Astrocyte (in vitro differentiated cells and primary cell): ENCODE measurements around the gene RAB31. TPM values are rescaled to one million over a fixed set of nuclear protein-coding genes. Genes with fewer than 3 reads are reported as not detected.

Experiments
- DNase-seq: peaks from one replicate; pipeline ENCODE4 v3.0.0-alpha.2; 2010; ENCODE audit warnings: low read depth
- FAIRE-seq: peaks from 2 replicates; lab custom pipeline; 2011; peaks lifted over from hg19 to GRCh38; lab: Jason Lieb, UNC
- H2AFZ ChIP-seq: 2 replicates; pipeline ENCODE4 v1.6.0; 2012; ENCODE audit warnings: low read depth, low read length, inconsistent platforms
- H3K27ac ChIP-seq: 2 replicates; pipeline ENCODE4 v1.5.1; 2011; ENCODE audit warnings: low read depth, low read length, inconsistent platforms
- H3K27me3 ChIP-seq: 2 replicates; pipeline ENCODE4 v1.6.0; 2011; ENCODE audit warnings: low read length, inconsistent platforms; ENCODE audit not compliant: insufficient read depth
- H3K36me3 ChIP-seq: 2 replicates; pipeline ENCODE4 v1.5.1; 2011; ENCODE audit warnings: low read length, inconsistent platforms; ENCODE audit not compliant: insufficient read depth
- H3K4me1 ChIP-seq: 2 replicates; pipeline ENCODE4 v1.5.1; 2011; ENCODE audit warnings: low read length, inconsistent platforms; ENCODE audit not compliant: insufficient read depth
- H3K4me2 ChIP-seq: 2 replicates; pipeline ENCODE4 v1.6.0; 2012; ENCODE audit warnings: low read length, inconsistent platforms
- H3K4me3 ChIP-seq: 2 replicates; pipeline ENCODE4 v1.5.1; 2011; ENCODE audit warnings: low read depth, mild to moderate bottlenecking, low read length, inconsistent platforms; ENCODE audit not compliant: insufficient read depth
- H3K79me2 ChIP-seq: 2 replicates; pipeline ENCODE4 v1.6.0; 2012; ENCODE audit warnings: mild to moderate bottlenecking, low read length, inconsistent platforms; ENCODE audit not compliant: insufficient read depth
- H3K9ac ChIP-seq: 2 replicates; pipeline ENCODE4 v1.6.0; 2012; ENCODE audit warnings: mild to moderate bottlenecking, low read length, inconsistent platforms
- H3K9me3 ChIP-seq: 2 replicates; pipeline ENCODE4 v1.5.1; 2012; ENCODE audit warnings: low read depth, mild to moderate bottlenecking, low read length, inconsistent platforms; ENCODE audit not compliant: insufficient read depth
- H4K20me1 ChIP-seq: 2 replicates; pipeline ENCODE4 v1.6.0; 2012; ENCODE audit warnings: low read length, inconsistent platforms; ENCODE audit not compliant: insufficient read depth
- H3K27ac Mint-ChIP-seq: one replicate; pipeline ENCODE4 v1.8.0; 2021; ENCODE audit warnings: mild to moderate bottlenecking, mixed read lengths; ENCODE audit not compliant: unreplicated experiment
- H3K27me3 Mint-ChIP-seq: one replicate; pipeline ENCODE4 v1.8.0; 2021; ENCODE audit warnings: low read depth, mixed read lengths; ENCODE audit not compliant: unreplicated experiment
- H3K36me3 Mint-ChIP-seq: one replicate; pipeline ENCODE4 v1.8.0; 2021; ENCODE audit warnings: low read depth, mixed read lengths; ENCODE audit not compliant: unreplicated experiment
- H3K4me1 Mint-ChIP-seq: one replicate; pipeline ENCODE4 v1.8.0; 2021; ENCODE audit warnings: low read depth, mixed read lengths; ENCODE audit not compliant: unreplicated experiment
- H3K4me3 Mint-ChIP-seq: one replicate; pipeline ENCODE4 v1.8.0; 2021; ENCODE audit warnings: mild to moderate bottlenecking, moderate library complexity, mixed read lengths; ENCODE audit not compliant: unreplicated experiment
- H3K9me3 Mint-ChIP-seq: one replicate; pipeline ENCODE4 v1.8.0; 2021; ENCODE audit warnings: mild to moderate bottlenecking, mixed read lengths; ENCODE audit not compliant: unreplicated experiment
- CTCF ChIP-seq: IDR thresholded peaks from 2 replicates; pipeline ENCODE4 v1.5.1; 2011; ENCODE audit warnings: low read depth, mild to moderate bottlenecking, inconsistent platforms, low read length, moderate library complexity; ENCODE audit not compliant: insufficient read depth
- EZH2 ChIP-seq: IDR thresholded peaks from 2 replicates; pipeline ENCODE4 v1.6.1; 2012; ENCODE audit warnings: mild to moderate bottlenecking, low read length, inconsistent platforms; ENCODE audit not compliant: insufficient read depth
- total RNA-seq: library from RNA; stranded (reverse); gene quantifications from 2 replicates; pipeline ENCODE4 v1.2.1, GENCODE V29; 2021

Gene RAB31
- total RNA-seq, 1 donor from 2014 or later, result 100 TPM

GRCh38 chr18:9764011-9764481, 55.9 kb downstream of the RAB31 start:
- no peaks in the 10 kb centered on the region for H3K27me3 Mint-ChIP-seq
- no peak overlapping the region for H3K27ac Mint-ChIP-seq
- no peak overlapping the region for H3K4me3 Mint-ChIP-seq
- peaks cover 20% of the 10 kb centered on the region for H3K4me1 Mint-ChIP-seq
- no peak overlapping the region for H3K4me3 ChIP-seq
- no peaks in the 10 kb centered on the region for H3K36me3 ChIP-seq
- peaks cover 21% of the 10 kb centered on the region for H3K36me3 Mint-ChIP-seq
- no peak overlapping the region for H3K27ac ChIP-seq
- H3K9me3 ChIP-seq, result no peaks in the 10 kb centered on the region
- H3K4me1 ChIP-seq, result peaks cover 12% of the 10 kb centered on the region
- H3K79me2 ChIP-seq, result peaks cover 43% of the 10 kb centered on the region
- no peak overlapping the region for H2AFZ ChIP-seq
- H3K27me3 ChIP-seq, result no peaks in the 10 kb centered on the region
- H3K4me2 ChIP-seq, result peak overlapping the region; percentile 31
- FAIRE-seq (no peak), DNase-seq (no peak)
- H3K9ac ChIP-seq, result no peak overlapping the region
- peaks cover 14% of the 10 kb centered on the region for H4K20me1 ChIP-seq
- TF ChIP-seq CTCF (no peak), EZH2 (no peak)
- H3K9me3 Mint-ChIP-seq, result peaks cover 3% of the 10 kb centered on the region

GRCh38 chr18:9765501-9765900, 57.4 kb downstream of the RAB31 start:
- Mint-ChIP-seq H3K4me1 (peaks cover 20% of the 10 kb centered on the region), H3K36me3 (peaks cover 15% of the 10 kb centered on the region), H3K9me3 (peaks cover 3% of the 10 kb centered on the region), H3K27ac (no peak overlapping the region), H3K4me3 (no peak overlapping the region), H3K27me3 (no peaks in the 10 kb centered on the region)
- Histone ChIP-seq H3K4me3 (no peak overlapping the region), H3K36me3 (no peaks in the 10 kb centered on the region), H3K9ac (no peak overlapping the region), H3K27me3 (no peaks in the 10 kb centered on the region), H3K4me1 (peaks cover 12% of the 10 kb centered on the region), H3K79me2 (peaks cover 38% of the 10 kb centered on the region), H4K20me1 (peaks cover 18% of the 10 kb centered on the region), H2AFZ (no peak overlapping the region), H3K4me2 (no peak overlapping the region), H3K9me3 (no peaks in the 10 kb centered on the region), H3K27ac (no peak overlapping the region)
- no peak for FAIRE-seq
- no peak for TF ChIP-seq CTCF
- no peak for TF ChIP-seq EZH2
- no peak for DNase-seq

GRCh38 chr18:9766076-9766481, 58.0 kb downstream of the RAB31 start:
- FAIRE-seq (no peak), DNase-seq (no peak)
- Mint-ChIP-seq H3K4me3 (no peak overlapping the region), H3K9me3 (peaks cover 3% of the 10 kb centered on the region), H3K27ac (no peak overlapping the region), H3K4me1 (peaks cover 17% of the 10 kb centered on the region), H3K36me3 (peaks cover 15% of the 10 kb centered on the region), H3K27me3 (no peaks in the 10 kb centered on the region)
- Histone ChIP-seq H3K9me3 (no peaks in the 10 kb centered on the region), H3K79me2 (peaks cover 40% of the 10 kb centered on the region), H3K4me1 (peaks cover 13% of the 10 kb centered on the region), H3K9ac (no peak overlapping the region), H3K27ac (no peak overlapping the region), H4K20me1 (peaks cover 24% of the 10 kb centered on the region), H2AFZ (no peak overlapping the region), H3K36me3 (no peaks in the 10 kb centered on the region), H3K4me3 (no peak overlapping the region), H3K27me3 (no peaks in the 10 kb centered on the region), H3K4me2 (no peak overlapping the region)
- TF ChIP-seq CTCF (no peak), EZH2 (no peak)
